ENCODE results near the gene TTYH2.

TTYH2 gene

DNA sequence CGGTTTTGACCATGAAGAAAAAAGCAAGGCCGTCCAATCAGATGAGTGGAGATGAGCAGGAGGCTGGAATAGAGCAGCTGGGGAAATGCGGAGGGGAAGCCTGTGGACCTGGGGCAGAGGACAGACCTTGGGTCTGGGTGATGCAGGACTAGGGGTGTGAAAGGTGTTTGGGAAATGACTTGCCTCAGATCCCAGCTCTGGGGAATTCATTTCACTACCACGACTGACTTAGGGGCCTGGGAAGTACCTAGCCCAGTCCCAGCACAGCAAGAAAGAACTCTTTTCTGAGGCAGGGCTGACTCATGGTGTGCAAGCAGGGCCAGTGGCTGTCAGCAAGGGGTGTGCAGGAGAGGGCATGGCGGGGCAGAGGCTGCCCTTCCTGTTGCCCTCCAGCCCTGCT is 75.4 kb downstream of the TTYH2 start:
- DNase-seq (ENCODE audit: low read depth in 2 of 2) = no peak

GRCh38 chr17:74289688-74290087 is 76.3 kb downstream of the TTYH2 start:
- DNase-seq (ENCODE audit: low read depth in 2 of 2) = no peak

GRCh38 chr17:74290340-74290739 is 77.0 kb downstream of the TTYH2 start:
- no peak for DNase-seq (ENCODE audit: low read depth in 2 of 2)

GRCh38 chr17:74292495-74292894 is 79.1 kb downstream of the TTYH2 start:
- no peak for DNase-seq (ENCODE audit: low read depth in 2 of 2)

- DNase-seq (ENCODE audit: low read depth in 2 of 2) = no peak
Measured at GRCh38 chr17:74295625-74296547, 82.5 kb downstream of the TTYH2 start.

DNA sequence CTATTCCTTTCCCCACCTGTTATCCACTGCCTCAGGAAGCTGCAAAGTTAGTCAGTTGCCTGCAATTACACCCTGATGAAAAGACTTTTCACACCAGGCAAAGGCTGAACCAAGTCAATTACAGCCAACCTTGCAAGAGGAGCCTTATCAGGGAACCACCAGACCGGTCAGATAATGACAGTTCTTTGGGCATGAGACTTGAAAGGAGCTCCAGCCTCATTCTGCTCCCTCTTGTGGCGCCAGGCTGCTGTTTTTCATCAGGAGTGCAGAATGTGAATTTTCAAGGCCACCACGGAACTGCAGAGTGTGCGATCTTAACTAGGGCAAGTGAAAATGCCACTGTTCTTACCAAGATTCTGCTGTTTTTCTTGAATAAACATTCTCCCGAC is 83.2 kb downstream of the TTYH2 start:
- no peak for DNase-seq (ENCODE audit: low read depth in 2 of 2)

DNA sequence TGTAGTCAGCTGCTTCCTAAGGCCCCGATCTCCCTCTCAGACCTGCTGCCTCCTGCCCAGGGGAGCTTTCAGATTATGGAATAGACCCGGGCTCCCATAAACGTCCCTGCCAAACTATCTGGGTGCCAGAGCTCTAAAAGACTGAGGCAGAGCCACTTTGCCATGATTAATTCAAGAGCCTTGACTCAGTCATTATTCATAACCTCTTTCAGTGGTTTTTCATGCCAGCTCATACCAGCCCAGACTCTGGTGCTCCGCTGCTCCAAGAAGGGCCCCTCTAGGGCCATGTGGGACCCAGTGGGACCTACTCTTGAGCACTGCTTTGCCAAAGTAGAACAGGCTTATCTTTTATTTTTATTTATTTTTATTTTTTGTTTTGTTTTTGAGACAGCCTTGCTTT is 84.6 kb downstream of the TTYH2 start:
- no peak for DNase-seq (ENCODE audit: low read depth in 2 of 2)

DNA sequence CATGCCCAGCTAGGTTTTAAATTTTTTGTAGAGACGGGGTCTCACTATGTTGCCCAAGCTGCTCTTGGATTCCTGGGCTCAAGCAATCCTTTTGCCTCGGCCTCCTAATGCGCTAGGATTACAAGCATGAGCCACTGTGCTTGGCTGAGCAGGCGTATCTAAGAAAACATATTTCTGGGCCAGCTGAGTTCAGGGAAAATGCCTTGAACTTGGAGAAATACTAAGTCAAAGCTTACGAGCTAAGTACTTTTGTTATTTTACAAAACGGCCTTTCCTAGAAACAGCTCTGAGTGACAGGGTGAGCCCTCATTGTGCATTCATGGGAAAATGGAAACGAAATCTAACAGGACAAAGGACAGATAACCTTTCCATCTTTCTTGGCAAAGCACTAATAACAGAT is 85.4 kb downstream of the TTYH2 start:
- DNase-seq (ENCODE audit: low read depth in 2 of 2) = no peak

DNA sequence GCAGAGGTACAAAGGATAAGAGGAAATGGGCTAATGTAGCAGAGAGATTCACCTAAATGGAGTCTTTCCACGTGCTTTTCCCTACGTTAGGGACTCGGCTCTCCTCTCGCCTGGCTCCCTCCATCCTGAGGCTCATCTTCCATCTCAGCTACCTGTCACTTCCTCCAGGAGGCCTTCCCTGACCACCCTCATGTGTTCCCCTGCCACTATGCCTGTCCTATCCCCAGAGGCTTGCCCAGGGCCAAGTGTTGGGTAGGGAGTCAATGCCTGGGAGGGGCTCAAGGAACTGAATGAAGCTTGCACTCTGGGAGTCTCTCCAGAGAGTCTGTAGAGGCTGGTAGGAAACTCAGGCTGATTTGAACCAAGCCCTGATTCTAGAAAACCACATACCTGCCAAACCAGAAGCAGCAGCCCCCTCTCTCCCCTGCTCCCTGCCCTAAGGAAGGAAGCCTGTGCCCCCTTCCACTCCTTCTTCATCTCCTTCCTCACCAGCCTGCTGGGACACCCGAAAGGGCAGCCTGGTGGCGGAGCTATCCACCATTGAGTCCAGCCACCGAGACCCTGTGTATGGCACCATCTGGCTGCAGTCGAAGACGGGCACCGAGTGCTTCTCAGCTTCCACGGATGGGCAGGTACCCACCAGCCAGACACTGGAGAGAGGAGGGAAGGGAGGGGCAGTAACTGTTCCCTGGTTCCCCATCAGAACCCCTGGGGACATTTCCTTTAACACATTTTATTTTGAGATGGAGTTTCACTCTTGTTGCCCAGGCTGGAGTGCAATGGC is 86.0 kb downstream of the TTYH2 start:
- DNase-seq (ENCODE audit: low read depth in 2 of 2) = no peak

DNA sequence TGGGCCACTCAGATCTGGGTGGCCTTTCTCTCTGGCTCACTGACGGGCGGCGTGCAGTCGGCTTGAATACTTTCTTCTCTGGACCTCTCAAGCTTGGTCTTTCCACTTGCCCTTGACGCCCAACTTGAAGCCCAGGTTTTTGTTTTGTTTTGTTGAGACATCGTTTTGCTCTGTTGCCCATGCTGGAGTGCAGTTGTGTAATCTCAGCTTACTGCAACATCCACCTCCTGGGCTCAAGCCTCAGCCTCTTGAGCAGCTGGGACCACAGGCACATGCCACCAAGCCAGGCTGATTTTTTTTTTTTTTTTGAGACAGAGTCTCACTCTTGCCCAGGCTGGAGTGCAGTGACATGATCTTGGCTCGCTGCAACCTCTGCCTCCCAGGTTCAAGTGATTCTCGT is 89.9 kb downstream of the TTYH2 start:
- no peak for DNase-seq (ENCODE audit: low read depth in 2 of 2)

- no peak for DNase-seq (ENCODE audit: low read depth in 2 of 2)
Measured at GRCh38 chr17:74304184-74304583, 90.8 kb downstream of the TTYH2 start.

DNA sequence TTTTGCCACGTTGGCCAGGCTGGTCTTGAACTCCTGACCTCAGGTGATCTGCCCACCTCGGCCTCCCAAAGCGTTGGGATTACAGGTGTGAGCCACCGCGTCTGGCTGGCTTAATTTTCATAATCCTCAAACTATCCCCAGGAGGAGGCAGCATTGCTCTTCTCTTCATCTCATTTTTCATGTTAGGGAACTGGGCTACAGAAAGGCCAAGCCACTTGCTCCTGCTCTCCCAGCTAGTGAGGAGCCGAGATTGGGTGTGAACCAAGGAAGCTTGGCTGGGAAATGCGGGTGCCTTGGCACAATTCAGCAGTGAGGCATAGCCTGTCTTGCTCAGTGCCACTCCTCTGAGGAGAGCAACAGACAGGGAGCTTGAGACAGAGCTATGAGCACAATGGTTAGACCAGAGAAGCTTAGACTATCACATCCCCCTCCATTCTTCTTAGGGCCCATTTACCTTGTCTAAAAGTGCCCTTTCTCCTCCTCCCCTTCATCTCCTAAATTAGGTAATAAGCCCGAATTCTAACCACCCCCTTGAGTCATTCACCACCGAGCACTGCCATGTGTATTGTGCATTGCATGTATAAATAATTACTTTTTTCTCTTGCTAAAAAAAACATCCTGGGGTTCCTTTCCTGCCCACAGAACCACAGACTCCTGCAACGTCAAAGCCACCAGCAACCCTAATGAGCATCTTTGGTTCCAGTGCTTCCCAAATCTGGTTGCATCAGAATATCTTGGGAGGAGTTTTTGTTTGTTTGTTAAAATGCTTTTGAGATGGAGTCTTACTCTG is 92.7 kb downstream of the TTYH2 start:
- DNase-seq (ENCODE audit: low read depth in 2 of 2) = no peak

GRCh38 chr17:74307984-74308773 is 94.8 kb downstream of the TTYH2 start:
- DNase-seq (ENCODE audit: low read depth in 2 of 2) = no peak

- no peak for DNase-seq (ENCODE audit: low read depth in 2 of 2)
Measured at GRCh38 chr17:74309902-74310301, 96.5 kb downstream of the TTYH2 start.
